ENCODE results near the gene ZFP90.
"Not testable (repeated sequence)": the region's sequence is repeated elsewhere in the genome, so short reads cannot be mapped to it uniquely, and the experiment has no call there.

DNA sequence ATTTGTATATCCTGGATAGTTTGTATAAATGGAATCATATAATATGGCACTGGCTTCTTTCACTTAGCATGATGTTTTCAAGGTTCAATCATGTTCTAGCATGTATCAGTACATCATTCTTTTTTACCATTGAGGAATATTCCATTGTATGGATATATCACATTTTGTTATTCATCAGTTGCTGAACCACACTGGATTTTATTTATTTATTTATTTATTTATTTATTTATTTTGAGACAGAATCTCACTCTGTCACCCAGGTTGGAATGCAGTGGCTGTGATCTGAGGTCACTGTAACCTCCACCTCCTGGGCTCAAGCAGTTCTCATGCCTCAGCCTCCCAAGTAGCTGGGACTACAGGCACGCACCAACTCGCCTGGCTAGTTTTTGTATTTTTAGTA is 21.2 kb downstream of the ZFP90 start:
- TF ChIP-seq POLR2AphosphoS5 (IDR thresholded peaks at IDR 0.05; ENCODE audit: low read depth, low read length); POLR2A (IDR thresholded peaks at IDR 0.05; ENCODE audit: low read depth, low read length); TAF1 (IDR thresholded peaks at IDR 0.05; ENCODE audit: low read depth, low read length); SPI1 (IDR thresholded peaks at IDR 0.05; ENCODE audit: low read depth, low read length); PAX5 (IDR thresholded peaks at IDR 0.05; ENCODE audit: insufficient read depth, low read length, severe bottlenecking): not testable (repeated sequence)

Measured in GM12891 (cell line).